ENCODE results near the gene OTOP2.

Gene OTOP2

GRCh38 chr17:74925242-74925641 lies 1.2 kb downstream of the OTOP2 start:
- DNase-seq: no peak

GRCh38 chr17:74928786-74929185 lies 4.7 kb downstream of the OTOP2 start:
- DNase-seq: no peak

GRCh38 chr17:74930535-74931036 lies 6.5 kb downstream of the OTOP2 start:
- no peak for DNase-seq

DNA sequence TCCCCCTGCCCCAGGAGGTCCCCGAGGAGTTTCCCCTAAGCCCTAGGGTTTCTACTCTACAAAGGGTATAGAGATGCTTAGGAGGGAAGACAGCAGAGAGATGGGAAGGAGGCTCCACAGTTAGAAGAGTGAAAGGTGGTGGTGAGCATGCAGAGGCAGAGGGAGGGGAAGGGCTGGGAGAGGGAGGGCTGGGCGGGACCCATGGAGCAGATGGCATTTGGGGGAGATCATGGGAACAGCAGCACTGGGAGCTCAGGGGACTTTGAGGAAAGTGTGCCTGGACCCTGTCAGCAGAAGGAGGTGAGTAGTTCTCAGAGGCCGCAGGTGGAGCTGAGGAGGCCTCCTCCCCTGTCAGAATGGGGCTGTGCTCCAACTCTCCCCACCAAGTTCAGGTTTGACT lies 11.0 kb downstream of the OTOP2 start:
- DNase-seq: no peak

- no peak for DNase-seq
These were observed 11.8 kb downstream of the OTOP2 start, which contains the start of gene OTOP3 for GRCh38 chr17:74935585-74936469. TSS of gene OTOP3 (plus strand) at chr17:74935898. CDS start at chr17:74935922, 24 bp downstream.

DNA sequence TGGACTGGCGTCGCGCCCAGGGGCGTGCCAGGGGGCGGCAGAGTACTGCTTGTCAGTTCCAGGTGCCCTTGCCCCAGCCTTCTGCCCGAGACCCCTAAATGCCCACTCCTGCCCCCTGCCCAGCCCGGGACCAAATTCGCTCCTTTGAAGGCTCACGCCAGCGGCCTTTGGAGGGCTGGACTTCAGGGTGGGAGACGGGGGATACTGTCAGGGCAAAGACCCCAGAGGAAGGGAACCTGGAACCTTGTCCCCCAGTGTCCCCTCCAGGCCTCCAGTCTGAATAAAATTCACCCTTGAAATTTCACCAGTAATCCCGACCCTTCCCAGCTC lies 12.4 kb downstream of the OTOP2 start:
- DNase-seq: no peak

DNA sequence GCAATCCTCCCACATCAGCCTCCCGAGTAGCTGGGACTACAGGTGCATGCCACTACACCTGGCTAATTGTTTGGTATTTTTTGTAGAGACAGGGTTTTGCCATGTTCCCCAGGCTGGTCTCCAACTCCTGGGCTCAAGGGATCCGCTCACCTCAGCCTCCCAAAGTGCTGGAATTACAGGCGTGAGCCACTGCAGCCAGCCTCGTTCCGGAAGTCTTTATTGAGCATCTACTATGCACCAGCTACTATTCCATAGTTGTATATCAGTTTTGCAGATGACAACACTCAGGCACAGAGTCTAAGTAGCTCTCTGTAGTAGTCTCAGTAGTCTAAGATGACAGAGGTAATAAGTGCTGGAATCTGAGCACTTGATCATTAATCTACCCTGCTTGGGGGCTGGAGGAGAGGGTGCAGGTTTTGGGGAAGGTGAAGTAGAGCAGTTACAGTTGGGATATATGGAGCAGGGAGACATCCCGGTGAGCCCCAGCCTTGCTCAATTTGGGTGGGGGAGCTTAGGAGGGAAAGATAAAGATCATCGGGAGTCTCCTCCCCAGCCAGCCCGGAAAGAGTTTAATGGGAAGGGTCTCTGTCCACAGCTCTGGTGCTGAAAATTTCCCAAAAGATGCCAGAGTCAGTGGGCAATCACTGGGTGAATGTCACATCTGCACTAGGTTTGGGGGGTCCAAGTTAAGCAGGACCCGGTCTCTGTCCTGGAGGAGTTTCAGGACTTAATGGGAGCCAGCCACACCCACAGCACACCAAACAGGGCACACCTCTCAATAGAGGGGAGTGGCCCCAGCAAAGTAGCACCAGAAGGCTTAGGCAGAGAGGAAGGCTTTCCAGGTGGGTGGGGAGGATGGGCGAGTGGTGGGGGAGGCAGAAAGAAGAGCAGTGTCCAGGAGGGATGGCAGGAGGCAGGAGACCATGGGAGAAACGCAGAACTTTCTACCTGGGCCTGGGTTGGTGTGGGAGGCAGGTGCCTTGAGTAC lies 13.3 kb downstream of the OTOP2 start:
- DNase-seq: no peak

- no peak for DNase-seq
These were observed 14.3 kb downstream of the OTOP2 start for GRCh38 chr17:74938194-74938950.

- DNase-seq: no peak
These were observed 15.5 kb downstream of the OTOP2 start for GRCh38 chr17:74939534-74939933.

DNA sequence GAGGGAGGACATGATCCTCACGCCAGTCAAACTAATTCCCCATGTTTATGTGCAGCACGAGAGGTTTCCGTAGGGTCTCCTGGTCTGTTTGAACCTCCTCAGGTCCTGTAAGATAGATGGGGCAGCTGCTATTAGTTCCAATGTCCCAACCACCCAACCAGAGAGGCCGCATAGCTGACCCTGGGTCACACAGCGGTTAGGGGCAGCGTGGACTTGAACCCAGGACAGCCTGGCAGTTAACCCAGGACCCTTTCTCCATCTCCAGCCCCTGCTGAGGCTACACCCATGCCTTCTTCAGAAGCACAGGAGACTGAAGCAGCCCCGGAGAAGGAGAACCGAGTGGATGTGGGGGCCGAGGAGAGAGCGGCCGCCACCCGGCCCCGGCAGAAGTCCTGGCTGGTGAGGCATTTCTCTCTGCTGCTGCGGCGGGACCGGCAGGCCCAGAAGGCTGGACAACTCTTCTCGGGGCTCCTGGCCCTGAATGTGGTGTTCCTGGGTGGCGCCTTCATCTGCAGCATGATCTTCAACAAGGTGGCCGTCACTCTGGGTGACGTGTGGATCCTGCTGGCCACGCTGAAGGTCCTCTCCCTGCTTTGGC lies 17.2 kb downstream of the OTOP2 start:
- no peak for DNase-seq

GRCh38 chr17:74943808-74944522 lies 19.9 kb downstream of the OTOP2 start:
- no peak for DNase-seq

GRCh38 chr17:74945543-74945942 lies 21.5 kb downstream of the OTOP2 start:
- no peak for DNase-seq

DNA sequence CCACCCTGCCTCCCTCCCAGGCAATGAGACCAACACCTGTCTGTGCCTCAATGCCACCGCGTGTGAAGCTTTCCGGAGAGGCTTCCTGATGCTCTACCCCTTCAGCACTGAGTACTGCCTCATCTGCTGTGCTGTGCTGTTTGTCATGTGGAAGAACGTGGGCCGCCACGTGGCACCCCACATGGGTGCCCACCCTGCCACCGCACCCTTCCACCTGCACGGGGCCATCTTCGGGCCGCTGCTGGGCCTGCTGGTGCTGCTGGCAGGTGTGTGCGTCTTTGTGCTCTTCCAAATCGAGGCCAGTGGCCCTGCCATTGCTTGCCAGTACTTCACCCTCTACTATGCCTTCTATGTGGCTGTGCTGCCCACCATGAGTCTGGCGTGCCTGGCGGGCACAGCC lies 22.6 kb downstream of the OTOP2 start:
- DNase-seq: no peak

- DNase-seq: no peak
These were observed 23.1 kb downstream of the OTOP2 start for GRCh38 chr17:74947041-74947754.

GRCh38 chr17:74949455-74950115 lies 25.5 kb downstream of the OTOP2 start:
- DNase-seq: no peak

DNA sequence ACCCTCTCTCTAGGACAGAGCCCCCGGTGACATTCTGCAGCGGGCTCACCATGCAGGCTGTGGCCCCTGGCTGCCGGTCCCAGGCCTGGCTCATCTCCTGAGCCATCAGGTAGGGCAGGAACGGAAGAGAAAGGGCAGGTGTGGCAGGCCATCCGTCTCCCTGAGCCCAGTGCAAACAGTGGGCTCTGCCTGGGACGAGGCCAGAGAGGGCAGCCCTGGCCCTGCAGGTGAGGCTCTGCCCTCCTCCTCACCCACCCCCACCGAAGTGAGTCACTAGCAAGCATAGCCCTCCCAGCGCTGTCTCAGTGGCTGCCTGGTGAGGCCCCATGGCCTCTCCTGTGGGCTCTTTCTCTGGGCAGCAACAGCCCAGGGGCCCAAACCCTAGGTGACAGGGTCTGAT lies 26.1 kb downstream of the OTOP2 start:
- no peak for DNase-seq

DNA sequence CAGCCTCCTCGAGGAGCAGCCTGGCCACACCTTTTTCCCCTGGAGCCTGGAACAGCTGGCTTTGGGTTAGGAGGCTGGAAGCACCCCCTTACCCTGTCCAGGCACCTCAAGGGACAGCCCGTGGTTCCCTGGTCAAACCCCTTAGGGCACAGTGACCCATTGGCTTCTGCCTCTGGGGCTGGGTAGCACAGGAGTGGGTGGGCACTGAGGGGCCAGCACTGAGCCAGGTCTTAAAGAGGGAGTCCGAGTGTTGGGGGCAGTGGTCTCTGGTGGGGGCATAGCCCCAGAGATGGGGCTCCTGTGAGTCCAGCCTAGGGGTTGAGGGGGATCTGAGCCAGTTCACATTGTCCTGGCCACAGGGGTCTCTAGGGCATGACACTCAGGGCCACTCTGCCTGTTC lies 27.0 kb downstream of the OTOP2 start:
- no peak for DNase-seq

- DNase-seq: no peak
These were observed 27.8 kb downstream of the OTOP2 start for GRCh38 chr17:74951680-74952421.

DNA sequence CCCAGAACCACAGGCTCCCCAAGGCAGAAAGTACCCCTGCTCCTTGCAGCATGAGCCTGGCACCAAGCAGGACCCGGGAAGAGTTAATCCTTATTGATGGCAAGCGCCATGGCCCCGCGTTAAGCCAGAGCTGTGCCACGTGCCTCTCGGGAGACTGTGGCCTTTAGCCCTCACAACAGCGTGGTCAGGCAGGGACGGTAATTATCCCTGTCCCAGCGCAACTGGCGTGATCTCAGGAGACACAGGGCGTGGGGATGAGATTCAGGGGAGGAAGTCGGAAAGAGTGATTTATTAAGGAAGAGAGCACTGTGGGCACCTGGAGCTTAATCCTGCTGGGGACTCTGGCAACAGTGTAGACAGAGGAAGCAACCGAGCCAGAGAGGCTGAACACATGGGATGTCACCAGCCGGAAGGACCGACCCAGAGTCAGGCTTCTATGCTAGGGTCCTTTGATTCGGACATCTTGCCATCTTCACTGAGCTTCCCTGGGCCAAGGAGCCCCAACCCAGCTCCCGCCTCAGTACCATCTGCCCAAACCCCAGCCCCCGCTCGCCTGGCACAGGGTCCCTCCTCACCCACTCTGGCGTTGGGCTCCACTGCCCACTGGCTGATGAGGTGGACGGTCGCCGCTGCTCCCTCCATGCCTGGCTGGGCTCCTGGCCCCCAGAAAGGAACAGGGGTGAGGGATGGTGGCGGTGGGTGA lies 28.5 kb downstream of the OTOP2 start:
- DNase-seq: no peak
